RWPE2 (cell line): Measurements from ENCODE around the gene NINJ2.

Source experiments
- ATAC-seq: fragments of 200-7000 bp; cut with Tn5 transposase; 3 replicates; pipeline ENCODE4 v1.9.1; 2021; ENCODE audit warnings: low read depth
- DNase-seq: peaks from one replicate; pipeline ENCODE4 v3.0.0-alpha.2; 2020; ENCODE audit warnings: low spot score
- H3K27ac ChIP-seq: fragments of 450-650 bp; 2 replicates; pipeline ENCODE4 v1.5.1; 2017; ENCODE audit warnings: mild to moderate bottlenecking; ENCODE audit not compliant: poor library complexity, severe bottlenecking
- H3K27me3 ChIP-seq: fragments of 250-450 bp; sonication (Bioruptor Pico); 2 replicates; pipeline ENCODE4 v1.5.1; 2021; ENCODE audit warnings: mild to moderate bottlenecking, moderate library complexity; ENCODE audit not compliant: insufficient read depth, poor library complexity, severe bottlenecking
- H3K36me3 ChIP-seq: fragments of 250-450 bp; sonication (Bioruptor Pico); 2 replicates; pipeline ENCODE4 v1.5.1; 2020; ENCODE audit warnings: low read depth, mild to moderate bottlenecking, moderate library complexity
- H3K4me1 ChIP-seq: fragments of 250-450 bp; sonication (Bioruptor Pico); 2 replicates; pipeline ENCODE4 v1.5.1; 2021; ENCODE audit warnings: mild to moderate bottlenecking, moderate library complexity; ENCODE audit not compliant: insufficient read depth, poor library complexity, severe bottlenecking
- H3K4me3 ChIP-seq: fragments of 250-450 bp; sonication (Bioruptor Pico); 2 replicates; pipeline ENCODE4 v1.5.1; 2021; ENCODE audit warnings: mild to moderate bottlenecking, moderate library complexity; ENCODE audit not compliant: severe bottlenecking
- H3K9me3 ChIP-seq: fragments of 250-450 bp; sonication (Bioruptor Pico); 2 replicates; pipeline ENCODE4 v1.5.1; 2021; ENCODE audit warnings: mild to moderate bottlenecking, moderate library complexity; ENCODE audit not compliant: severe bottlenecking
- CTCF ChIP-seq: fragments of 450-650 bp; IDR thresholded peaks from one replicate; pipeline ENCODE4 v1.5.1; 2017; ENCODE audit warnings: mild to moderate bottlenecking, moderate library complexity; ENCODE audit not compliant: poor library complexity, severe bottlenecking

The NINJ2 gene

DNA sequence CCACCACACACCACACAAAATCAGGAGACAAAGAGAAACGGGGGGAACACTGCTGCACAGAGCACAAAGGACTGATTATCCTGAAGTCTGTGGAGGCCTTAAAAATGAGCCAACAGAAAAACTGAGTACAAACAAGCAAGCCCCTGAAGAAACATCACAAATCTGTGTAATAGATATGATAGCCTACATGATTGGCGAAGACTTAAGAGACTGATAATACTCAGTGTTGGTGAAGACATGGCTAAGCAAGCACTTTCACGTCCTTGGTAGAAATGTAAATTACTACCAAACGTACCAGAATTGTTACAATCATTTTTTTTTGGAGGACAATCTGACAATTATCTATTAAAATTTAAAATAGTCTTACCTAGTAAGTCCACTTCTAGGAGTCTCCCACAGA is 74.6 kb downstream of the NINJ2 start:
- Histone ChIP-seq H3K27ac (no peak overlapping the region), H3K4me1 (no peaks in the 10 kb centered on the region), H3K4me3 (no peak overlapping the region), H3K9me3 (no peaks in the 10 kb centered on the region), H3K27me3 (no peaks in the 10 kb centered on the region), H3K36me3 (no peaks in the 10 kb centered on the region)
- DNase-seq, result no peak
- ATAC-seq, result no peak
- TF ChIP-seq CTCF, result no peak

- no peak overlapping the region for H3K27ac ChIP-seq
- no peaks in the 10 kb centered on the region for H3K27me3 ChIP-seq
- H3K4me1 ChIP-seq, result no peaks in the 10 kb centered on the region
- no peak for ATAC-seq
- H3K4me3 ChIP-seq, result no peak overlapping the region
- H3K9me3 ChIP-seq, result no peaks in the 10 kb centered on the region
- no peak for TF ChIP-seq CTCF
- H3K36me3 ChIP-seq, result no peaks in the 10 kb centered on the region
- DNase-seq, result no peak
Observed at GRCh38 chr12:588024-588322, 75.3 kb downstream of the NINJ2 start.

- no peaks in the 10 kb centered on the region for H3K4me1 ChIP-seq
- TF ChIP-seq CTCF, result no peak
- H3K9me3 ChIP-seq, result no peaks in the 10 kb centered on the region
- no peaks in the 10 kb centered on the region for H3K27me3 ChIP-seq
- no peaks in the 10 kb centered on the region for H3K36me3 ChIP-seq
- H3K27ac ChIP-seq, result no peak overlapping the region
- no peak overlapping the region for H3K4me3 ChIP-seq
- DNase-seq (no peak), ATAC-seq (no peak)
Observed at GRCh38 chr12:587132-588023, 75.9 kb downstream of the NINJ2 start.

GRCh38 chr12:586318-587071 is 76.8 kb downstream of the NINJ2 start:
- Histone ChIP-seq H3K36me3 (no peaks in the 10 kb centered on the region), H3K9me3 (no peaks in the 10 kb centered on the region), H3K4me3 (no peak overlapping the region), H3K27ac (no peak overlapping the region), H3K27me3 (no peaks in the 10 kb centered on the region), H3K4me1 (no peaks in the 10 kb centered on the region)
- TF ChIP-seq CTCF, result no peak
- no peak for DNase-seq
- ATAC-seq, result no peak
